Measurements from ENCODE around the gene CCDC47. TPM values are rescaled to one million over a fixed set of nuclear protein-coding genes. Genes with fewer than 3 reads are reported as not detected.
A peak's percentile ranks its signal among the peaks of the same experiment; 100 is the strongest.

The CCDC47 gene
- total RNA-seq, 2 donors from 2014 or later = 57.3 to 65.7 TPM

DNA sequence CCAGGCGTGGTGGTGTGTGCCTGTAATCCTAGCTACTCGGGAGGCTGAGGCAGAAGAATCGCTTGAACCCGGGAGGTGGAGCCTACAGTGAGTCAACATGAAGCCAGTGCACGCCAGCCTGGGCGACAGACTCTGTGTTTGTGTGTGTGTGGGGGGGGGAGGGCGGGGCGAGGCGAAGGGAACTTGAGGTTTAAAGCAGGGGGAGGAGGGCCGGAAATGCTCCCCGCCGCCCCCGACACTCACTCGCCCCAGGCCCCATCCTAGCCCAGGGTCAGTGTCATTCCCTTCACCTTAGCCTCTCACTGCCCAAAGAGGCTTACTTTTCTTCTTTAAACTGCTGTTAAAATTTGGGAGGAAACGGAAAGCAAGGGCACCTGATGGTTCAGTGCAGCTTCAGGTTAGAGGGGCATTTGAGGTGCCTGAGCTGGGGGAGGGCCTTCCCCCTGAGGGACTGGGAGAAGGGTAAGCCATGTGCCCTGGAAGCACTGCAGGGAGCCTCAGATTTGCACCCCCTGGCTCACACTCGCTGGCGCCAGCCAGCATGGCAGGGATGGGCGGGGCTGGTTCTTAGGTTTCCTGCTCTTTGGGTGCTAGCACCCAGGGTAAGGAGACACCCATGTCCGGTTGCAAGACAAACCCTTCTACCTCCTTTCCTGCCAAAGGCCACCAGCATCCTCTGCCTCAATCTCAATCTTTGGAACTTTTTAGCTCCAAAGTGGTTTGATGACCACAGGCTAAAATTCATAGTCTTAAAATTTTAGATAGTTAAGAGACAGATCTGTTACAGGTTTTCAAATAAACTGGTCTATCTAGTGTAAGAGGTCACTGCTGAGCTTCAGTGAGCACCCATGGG lies 71.3 kb downstream of the CCDC47 start:
- peaks cover 9% of the 10 kb centered on the region for H3K4me1 ChIP-seq (ENCODE audit: control insufficient read depth, insufficient read depth, low read length)
- H3K27me3 Mint-ChIP-seq (ENCODE audit: insufficient read depth) = no peaks in the 10 kb centered on the region
- no peak overlapping the region for H3K4me3 ChIP-seq (ENCODE audit: low read length)
- no peak overlapping the region for H3K27ac Mint-ChIP-seq
- peaks cover 21% of the 10 kb centered on the region for H3K36me3 ChIP-seq (ENCODE audit: control insufficient read depth, insufficient read depth, low read length)
- peaks cover 24% of the 10 kb centered on the region for H3K4me1 Mint-ChIP-seq
- H3K4me3 Mint-ChIP-seq = peak overlapping the region; percentile 65
- H3K27me3 ChIP-seq (ENCODE audit: control insufficient read depth, insufficient read depth, low read length, poor library complexity, severe bottlenecking) = no peaks in the 10 kb centered on the region
- TF ChIP-seq, protein P1, sequence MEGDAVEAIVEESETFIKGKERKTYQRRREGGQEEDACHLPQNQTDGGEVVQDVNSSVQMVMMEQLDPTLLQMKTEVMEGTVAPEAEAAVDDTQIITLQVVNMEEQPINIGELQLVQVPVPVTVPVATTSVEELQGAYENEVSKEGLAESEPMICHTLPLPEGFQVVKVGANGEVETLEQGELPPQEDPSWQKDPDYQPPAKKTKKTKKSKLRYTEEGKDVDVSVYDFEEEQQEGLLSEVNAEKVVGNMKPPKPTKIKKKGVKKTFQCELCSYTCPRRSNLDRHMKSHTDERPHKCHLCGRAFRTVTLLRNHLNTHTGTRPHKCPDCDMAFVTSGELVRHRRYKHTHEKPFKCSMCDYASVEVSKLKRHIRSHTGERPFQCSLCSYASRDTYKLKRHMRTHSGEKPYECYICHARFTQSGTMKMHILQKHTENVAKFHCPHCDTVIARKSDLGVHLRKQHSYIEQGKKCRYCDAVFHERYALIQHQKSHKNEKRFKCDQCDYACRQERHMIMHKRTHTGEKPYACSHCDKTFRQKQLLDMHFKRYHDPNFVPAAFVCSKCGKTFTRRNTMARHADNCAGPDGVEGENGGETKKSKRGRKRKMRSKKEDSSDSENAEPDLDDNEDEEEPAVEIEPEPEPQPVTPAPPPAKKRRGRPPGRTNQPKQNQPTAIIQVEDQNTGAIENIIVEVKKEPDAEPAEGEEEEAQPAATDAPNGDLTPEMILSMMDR (conservative IDR thresholded peaks at IDR 0.05) = no peak
- no peaks in the 10 kb centered on the region for H3K9me3 ChIP-seq (ENCODE audit: control insufficient read depth, low read length)
- H3K36me3 Mint-ChIP-seq (ENCODE audit: low read depth) = peaks cover 16% of the 10 kb centered on the region
- 95 to 100% methylated on average over 2 to 19 of the region's 19 CpGs for WGBS, 2 experiments (ENCODE audit: insufficient coverage in 1 of 2, insufficient read length in 1 of 2)
- no peak overlapping the region for H3K9ac ChIP-seq (ENCODE audit: extremely low read depth, low read length, poor library complexity, severe bottlenecking)
- H3K27ac ChIP-seq (ENCODE audit: low read depth, low read length) = no peak overlapping the region
- no peaks in the 10 kb centered on the region for H3K9me3 Mint-ChIP-seq
- peak; percentile 53 for DNase-seq

DNA sequence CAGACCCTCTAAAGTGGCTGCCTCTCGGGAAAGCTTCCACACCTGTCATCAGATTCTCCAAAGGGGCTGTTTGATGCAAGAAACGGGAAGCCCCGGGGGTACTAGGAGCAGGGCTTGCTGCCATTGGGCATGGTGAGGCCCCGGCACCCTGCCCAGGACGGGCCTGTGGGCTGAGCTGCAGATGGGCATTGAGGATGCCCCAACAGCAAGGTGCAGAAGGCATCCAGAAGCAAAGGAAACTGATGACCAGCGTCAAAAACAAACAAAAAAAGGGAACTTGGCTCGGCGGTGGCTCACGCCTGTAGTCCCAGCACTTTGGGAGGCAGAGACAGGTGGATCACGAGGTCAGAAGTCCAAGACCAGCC lies 72.0 kb downstream of the CCDC47 start:
- Mint-ChIP-seq H3K27me3 (ENCODE audit: insufficient read depth) (no peaks in the 10 kb centered on the region), H3K27ac (peak overlapping the region; percentile 30), H3K4me3 (peak overlapping the region; percentile 65), H3K9me3 (no peaks in the 10 kb centered on the region), H3K4me1 (peaks cover 27% of the 10 kb centered on the region), H3K36me3 (ENCODE audit: low read depth) (peaks cover 18% of the 10 kb centered on the region)
- H3K9me3 ChIP-seq (ENCODE audit: control insufficient read depth, low read length) = no peaks in the 10 kb centered on the region
- peak overlapping the region; percentile 96 for H3K27ac ChIP-seq (ENCODE audit: low read depth, low read length)
- 90 to 93% methylated on average over 6 to 10 of the region's 10 CpGs for WGBS, 2 experiments (ENCODE audit: insufficient coverage in 1 of 2, insufficient read length in 1 of 2)
- no peaks in the 10 kb centered on the region for H3K27me3 ChIP-seq (ENCODE audit: control insufficient read depth, insufficient read depth, low read length, poor library complexity, severe bottlenecking)
- peaks cover 9% of the 10 kb centered on the region for H3K4me1 ChIP-seq (ENCODE audit: control insufficient read depth, insufficient read depth, low read length)
- peak overlapping the region; percentile 45 for H3K4me3 ChIP-seq (ENCODE audit: low read length)
- TF ChIP-seq, protein P1 (conservative IDR thresholded peaks at IDR 0.05) = no peak
- H3K9ac ChIP-seq (ENCODE audit: extremely low read depth, low read length, poor library complexity, severe bottlenecking) = no peak overlapping the region
- DNase-seq = no peak
- H3K36me3 ChIP-seq (ENCODE audit: control insufficient read depth, insufficient read depth, low read length) = peaks cover 27% of the 10 kb centered on the region

DNA sequence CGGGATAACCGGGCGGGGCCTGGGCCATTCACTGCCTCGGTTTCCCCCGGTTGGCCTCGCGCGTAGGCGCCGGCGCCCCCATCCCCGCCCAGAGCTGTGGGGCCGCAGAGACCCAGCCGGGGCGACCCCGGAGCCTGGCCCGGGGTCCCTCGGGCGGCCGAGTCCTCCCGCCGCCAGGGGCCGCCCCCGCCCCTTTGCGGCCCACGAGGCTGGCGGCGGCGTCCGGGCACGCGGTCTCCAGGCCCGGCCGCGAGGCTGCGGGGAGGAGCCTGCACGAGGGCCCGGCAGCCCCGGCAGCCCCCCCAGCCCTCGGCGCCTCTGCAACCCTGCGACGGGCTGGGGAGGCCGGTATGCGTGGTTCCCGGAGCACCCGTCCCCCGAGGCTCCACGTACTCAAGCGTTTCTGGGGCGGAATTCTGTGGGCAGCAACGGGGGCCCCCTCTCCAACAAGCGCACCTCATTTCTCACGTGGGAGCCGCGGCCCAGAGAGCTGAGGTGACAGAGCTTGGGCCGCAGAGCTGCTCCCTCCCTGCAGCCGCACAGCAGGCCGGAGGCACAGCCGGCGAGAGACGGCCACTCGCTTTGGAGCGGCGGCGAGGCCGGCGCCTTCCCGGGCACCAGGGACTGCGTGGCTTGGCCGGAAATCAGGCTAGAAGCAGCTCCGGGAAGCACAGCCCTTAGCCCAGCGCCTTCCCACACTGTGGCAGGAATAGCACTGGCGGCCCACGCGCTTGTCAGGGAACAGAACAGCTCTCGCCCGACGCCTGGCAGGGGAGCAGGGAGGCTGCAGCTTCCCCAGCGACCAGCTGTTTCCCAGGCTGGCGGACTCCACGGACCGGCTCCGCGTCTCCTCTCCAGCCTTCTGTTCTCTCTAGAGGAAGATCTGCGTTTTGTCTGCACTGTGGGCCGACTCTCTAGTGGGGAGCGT lies 72.6 kb downstream of the CCDC47 start:
- Mint-ChIP-seq H3K27ac (peak overlapping the region; percentile 30), H3K4me3 (peak overlapping the region; percentile 65), H3K4me1 (peaks cover 27% of the 10 kb centered on the region), H3K27me3 (ENCODE audit: insufficient read depth) (no peaks in the 10 kb centered on the region), H3K36me3 (ENCODE audit: low read depth) (peaks cover 24% of the 10 kb centered on the region), H3K9me3 (no peaks in the 10 kb centered on the region)
- H3K9me3 ChIP-seq (ENCODE audit: control insufficient read depth, low read length) = no peaks in the 10 kb centered on the region
- H3K9ac ChIP-seq (ENCODE audit: extremely low read depth, low read length, poor library complexity, severe bottlenecking) = peak overlapping the region; percentile 15
- DNase-seq = peak; percentile 86
- no peaks in the 10 kb centered on the region for H3K27me3 ChIP-seq (ENCODE audit: control insufficient read depth, insufficient read depth, low read length, poor library complexity, severe bottlenecking)
- peaks cover 9% of the 10 kb centered on the region for H3K4me1 ChIP-seq (ENCODE audit: control insufficient read depth, insufficient read depth, low read length)
- H3K4me3 ChIP-seq (ENCODE audit: low read length) = peak overlapping the region; percentile 45
- TF ChIP-seq, protein P1 (conservative IDR thresholded peaks at IDR 0.05) = peak; percentile 59
- peaks cover 32% of the 10 kb centered on the region for H3K36me3 ChIP-seq (ENCODE audit: control insufficient read depth, insufficient read depth, low read length)
- peak overlapping the region; percentile 96 for H3K27ac ChIP-seq (ENCODE audit: low read depth, low read length)
- WGBS, 2 experiments (ENCODE audit: insufficient coverage in 1 of 2, insufficient read length in 1 of 2) = 20 to 28% methylated on average over 43 to 88 of the region's 88 CpGs

All from endodermal cell (in vitro differentiated cells).